Hematopoietic multipotent progenitor cell treated with erythropoietin and hydrocortisone succinate and interleukin-3 and kit ligand, for 6 days (in vitro differentiated cells): ENCODE measurements around the gene DUSP8.
"Not testable (repeated sequence)": the region's sequence is repeated elsewhere in the genome, so short reads cannot be mapped to it uniquely, and the experiment has no call there.

Source experiments
- DNase-seq: peaks from one replicate; pipeline ENCODE4 v3.0.0-alpha.2; 2015

The DUSP8 gene

DNA sequence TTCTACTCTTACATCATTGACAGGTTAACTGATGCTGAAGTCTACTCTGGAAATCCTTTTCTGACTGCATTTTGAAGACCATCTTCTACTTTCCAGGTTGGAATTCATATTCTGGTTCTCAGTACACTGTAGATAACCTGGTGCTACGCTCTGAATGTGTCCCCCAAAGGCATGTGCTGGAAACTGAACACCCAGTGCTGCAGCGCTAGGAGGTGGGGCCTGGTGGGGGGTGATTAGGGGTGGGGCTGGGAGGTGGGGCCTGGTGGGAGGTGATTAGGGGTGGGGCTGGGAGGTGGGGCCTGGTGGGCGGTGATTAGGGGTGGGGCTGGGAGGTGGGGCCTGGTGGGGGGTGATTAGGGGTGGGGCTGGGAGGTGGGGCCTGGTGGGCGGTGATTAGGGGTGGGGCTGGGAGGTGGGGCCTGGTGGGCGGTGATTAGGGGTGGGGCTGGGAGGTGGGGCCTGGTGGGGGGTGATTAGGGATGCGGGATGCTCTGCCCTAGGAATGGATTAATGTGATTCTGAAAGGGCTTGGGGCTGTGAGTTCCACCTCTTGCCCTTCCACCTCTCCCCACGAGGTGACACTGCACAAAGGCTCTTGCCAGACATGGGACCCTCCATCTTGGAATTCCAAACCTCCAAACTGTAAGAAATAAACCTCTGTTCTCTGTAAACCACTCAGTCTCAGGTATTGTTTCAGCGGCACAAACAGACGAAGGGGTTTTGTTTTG is 59.4 kb downstream of the DUSP8 start:
- peak; percentile 56 for DNase-seq

GRCh38 chr11:1511937-1512496 is 60.1 kb downstream of the DUSP8 start:
- DNase-seq, result no peak

DNA sequence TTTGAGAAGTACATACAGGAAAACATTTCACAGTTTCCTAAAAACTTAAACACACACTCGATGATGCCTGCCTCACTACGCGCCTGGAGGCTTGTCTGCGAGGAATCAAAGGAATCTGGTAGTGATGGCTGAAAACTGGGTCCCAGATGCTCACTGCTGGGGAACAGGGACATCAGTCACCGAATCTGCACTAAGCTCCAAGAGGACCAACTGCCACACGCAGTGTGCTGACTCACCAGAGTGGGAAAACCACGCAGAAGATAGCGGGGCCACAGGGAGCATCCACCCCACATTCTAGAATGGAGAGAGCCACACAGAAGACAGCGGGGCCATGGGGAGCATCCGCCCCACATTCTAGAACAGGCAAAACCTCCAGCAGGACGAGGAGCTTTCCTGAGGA is 61.1 kb downstream of the DUSP8 start:
- no peak for DNase-seq

DNA sequence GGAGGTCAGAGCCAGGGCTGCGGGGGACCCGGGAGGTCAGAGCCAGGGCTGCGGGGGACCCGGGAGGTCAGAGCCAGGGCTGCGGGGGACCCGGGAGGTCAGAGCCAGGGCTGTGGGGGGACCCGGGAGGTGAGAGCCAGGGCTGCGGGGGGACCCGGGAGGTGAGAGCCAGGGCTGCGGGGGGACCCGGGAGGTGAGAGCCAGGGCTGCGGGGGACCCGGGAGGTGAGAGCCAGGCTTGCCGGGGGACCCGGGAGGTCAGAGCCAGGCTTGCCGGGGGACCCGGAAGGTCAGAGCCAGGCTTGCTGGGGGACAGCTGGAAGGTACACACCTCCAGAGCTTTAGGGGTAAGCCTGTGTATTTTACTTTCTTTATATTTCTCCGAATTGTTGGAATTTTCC is 61.7 kb downstream of the DUSP8 start:
- DNase-seq, result not testable (repeated sequence)

DNA sequence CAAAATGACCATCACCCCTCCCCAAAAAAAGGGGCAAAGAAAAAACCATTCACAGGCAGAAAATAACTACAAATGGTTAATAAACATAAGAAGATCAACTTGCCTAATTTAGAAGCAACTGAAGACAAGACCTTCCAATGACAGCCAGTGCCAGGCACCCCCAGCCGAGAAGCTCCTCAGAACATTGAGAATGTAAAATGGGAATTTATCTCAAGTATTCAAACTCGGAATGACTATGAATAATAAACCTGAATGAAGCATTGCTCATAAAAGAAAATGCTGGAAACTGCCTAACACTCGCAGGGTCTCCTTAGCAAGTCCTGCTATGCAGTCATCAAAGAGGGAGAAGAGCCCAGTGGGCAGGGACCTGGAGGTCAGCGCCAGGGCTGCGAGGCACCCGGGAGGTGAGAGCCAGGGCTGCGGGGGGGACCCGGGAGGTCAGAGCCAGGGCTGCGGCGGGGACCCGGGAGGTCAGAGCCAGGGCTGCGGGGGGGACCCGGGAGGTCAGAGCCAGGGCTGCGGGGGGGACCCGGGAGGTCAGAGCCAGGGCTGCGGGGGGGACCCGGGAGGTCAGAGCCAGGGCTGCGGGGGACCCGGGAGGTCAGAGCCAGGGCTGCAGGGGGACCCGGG is 62.3 kb downstream of the DUSP8 start:
- DNase-seq, result no peak

- no peak for DNase-seq
Observed at GRCh38 chr11:1508986-1509385, 63.1 kb downstream of the DUSP8 start.

DNA sequence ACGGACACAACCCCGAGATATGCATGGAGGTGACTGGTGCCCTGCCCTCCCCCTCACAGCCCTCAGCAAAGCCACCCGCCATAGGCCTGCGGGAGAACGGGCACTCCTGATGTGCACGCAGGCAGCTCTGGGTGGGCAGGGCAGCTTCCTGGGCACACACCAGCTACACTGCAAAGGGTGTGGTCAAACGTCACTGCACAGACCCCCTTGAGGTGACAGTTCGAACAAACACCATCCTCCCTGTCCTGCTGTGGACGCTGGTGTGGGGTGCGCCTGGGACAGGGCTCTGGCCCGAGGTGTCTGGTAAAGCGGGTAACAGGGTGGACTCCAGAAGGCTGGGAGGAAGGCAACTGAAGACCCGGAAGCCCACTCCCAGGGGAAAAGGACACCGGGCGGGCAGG is 63.6 kb downstream of the DUSP8 start:
- DNase-seq, result no peak

GRCh38 chr11:1507381-1508140 is 64.5 kb downstream of the DUSP8 start:
- no peak for DNase-seq

GRCh38 chr11:1506981-1507380 is 65.1 kb downstream of the DUSP8 start:
- no peak for DNase-seq

DNA sequence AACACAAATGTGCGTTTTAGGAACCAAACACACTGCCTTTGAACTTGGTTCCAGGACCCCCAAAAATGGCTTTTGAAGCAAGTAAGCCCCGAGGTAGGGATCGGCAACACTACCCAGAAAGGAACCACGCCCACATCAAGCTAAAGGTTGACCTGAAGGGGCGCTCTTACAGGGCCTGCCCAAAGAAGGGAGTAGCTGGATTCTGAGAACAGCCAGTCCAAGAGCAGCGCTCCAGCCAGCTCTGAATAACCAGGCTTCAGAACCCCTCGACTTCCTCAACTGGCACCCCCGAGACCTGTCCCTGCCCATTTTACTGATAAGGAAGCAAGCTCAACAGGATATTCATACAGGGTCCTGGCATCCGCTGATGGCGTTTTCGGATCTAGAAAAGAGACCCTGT is 66.6 kb downstream of the DUSP8 start:
- DNase-seq, result no peak

GRCh38 chr11:1504581-1505290 is 67.3 kb downstream of the DUSP8 start:
- DNase-seq, result no peak

DNA sequence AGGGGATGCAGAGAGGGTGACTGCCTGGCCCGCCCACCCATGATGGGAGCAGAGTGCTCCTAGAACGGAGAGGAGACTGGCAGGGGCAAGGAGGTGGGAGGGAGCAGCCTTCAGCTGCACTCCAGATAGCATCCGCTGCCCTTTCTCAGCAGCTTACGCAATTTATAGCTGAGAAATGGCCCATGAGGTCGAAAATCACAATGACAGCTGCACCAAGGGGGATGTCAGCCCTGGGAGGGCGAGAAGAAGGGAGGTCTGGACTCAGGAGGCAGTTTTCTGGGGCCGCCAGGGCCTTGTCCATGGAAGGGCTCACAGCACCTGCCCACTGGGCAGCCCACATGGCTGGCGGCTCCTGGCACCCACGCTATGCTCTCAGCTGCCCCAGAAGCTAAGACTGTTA is 67.9 kb downstream of the DUSP8 start:
- no peak for DNase-seq
